K562 (cell line): ENCODE results near the gene ANAPC5. TPM values are rescaled to one million over a fixed set of nuclear protein-coding genes. Genes with fewer than 3 reads are reported as not detected.

Experiments
- CLOCK ChIP-seq: fragments of 250-450 bp; sonication (Bioruptor Pico); IDR thresholded peaks from 2 replicates; pipeline ENCODE4 v1.4.0; 2020; ENCODE audit warnings: mild to moderate bottlenecking, moderate library complexity, borderline replicate concordance
- ESRRA ChIP-seq: fragments of 450-650 bp; IDR thresholded peaks from 2 replicates; pipeline ENCODE4 v1.6.1; 2014; ENCODE audit warnings: low read depth, mild to moderate bottlenecking, moderate library complexity, borderline replicate concordance
- GTF2E2 ChIP-seq: fragments of 200-800 bp; sonication (Bioruptor generic); IDR thresholded peaks from 2 replicates; pipeline ENCODE4 v1.6.1; 2016; ENCODE audit warnings: missing genetic modification characterization, missing compliant biosample characterization
- HES1 ChIP-seq: fragments of 450-650 bp; IDR thresholded peaks from 2 replicates; pipeline ENCODE4 v1.6.1; 2016; ENCODE audit warnings: low read depth, mild to moderate bottlenecking, moderate library complexity
- HINFP ChIP-seq: fragments of 450-650 bp; conservative IDR thresholded peaks from 2 replicates; pipeline ENCODE4 v1.6.1; 2016; ENCODE audit warnings: missing genetic modification characterization, low read depth, mild to moderate bottlenecking, control low read depth, missing compliant biosample characterization
- HMG20B ChIP-seq: fragments of 250-450 bp; sonication (Bioruptor Pico); IDR thresholded peaks from 2 replicates; pipeline ENCODE4 v1.5.0; 2021; ENCODE audit warnings: mild to moderate bottlenecking
- IFI16 ChIP-seq: fragments of 250-450 bp; sonication (Bioruptor Pico); IDR thresholded peaks from 2 replicates; pipeline ENCODE4 v2.1.2; 2022; ENCODE audit warnings: mild to moderate bottlenecking, inconsistent platforms
- IRF9 ChIP-seq: fragments of 450-650 bp; IDR thresholded peaks from 2 replicates; pipeline ENCODE4 v1.6.1; 2016; ENCODE audit warnings: missing biosample characterization, missing genetic modification characterization
- KLF16 ChIP-seq: IDR thresholded peaks from 2 replicates; pipeline ENCODE4 v1.6.1; 2016; ENCODE audit warnings: antibody characterized with exemption
- LCOR ChIP-seq: sonication (generic); formaldehyde crosslinking; IDR thresholded peaks from 2 replicates; pipeline ENCODE4 v1.8.0; 2022; ENCODE audit warnings: mild to moderate bottlenecking, missing genetic modification reagents
- MCM5 ChIP-seq: fragments of 450-650 bp; IDR thresholded peaks from 2 replicates; pipeline ENCODE4 v1.6.1; 2016; ENCODE audit warnings: low read depth
- MTA2 ChIP-seq: fragments of 450-650 bp; IDR thresholded peaks from 2 replicates; pipeline ENCODE4 v1.6.1; 2016; ENCODE audit warnings: low read depth
- NFXL1 ChIP-seq: fragments of 450-650 bp; formaldehyde crosslinking; IDR thresholded peaks from 2 replicates; pipeline ENCODE4 v1.4.0; 2021; ENCODE audit warnings: mild to moderate bottlenecking
- PBX2 ChIP-seq, 2 experiments: IDR thresholded peaks in 1 of 2; conservative IDR thresholded peaks in 1 of 2; 2 replicates each; pipeline ENCODE4 v1.6.1; 2016; ENCODE audit warnings: low read depth in 2 of 2, mild to moderate bottlenecking in 1 of 2, missing compliant biosample characterization in 1 of 2, missing genetic modification characterization in 1 of 2, moderate library complexity in 1 of 2
- ZNF449 ChIP-seq: fragments of 250-450 bp; sonication (Bioruptor Pico); IDR thresholded peaks from 2 replicates; pipeline ENCODE4 v1.8.0; 2022; ENCODE audit warnings: moderate library complexity, mild to moderate bottlenecking, inconsistent platforms
- ZNF77 ChIP-seq: fragments of 250-450 bp; sonication (Bioruptor Pico); IDR thresholded peaks from 2 replicates; pipeline ENCODE4 v1.5.0; 2020
- polyA plus RNA-seq, 8 experiments: library from polyadenylated mRNA; depleted of rRNA in 4 of 8; stranded (reverse) in 5 of 8; unstranded in 3 of 8; fragments of >200 nt; fragmentation: Nextera tagmentation in 2 of 8; fragmentation: Illumina TruSeq in 1 of 8; extraction: Ambion mirVana in 2 of 8; extraction: Trizol in 1 of 8; gene quantifications; 2 replicates each; pipeline versions ENCODE4 v1.2.1 to v1.2.3, GENCODE V29; 2011 to 2014; ENCODE audit warnings: inconsistent platforms in 1 of 8, missing spikeins in 1 of 8
- total RNA-seq, 7 experiments: library from RNA; depleted of rRNA in 6 of 7; stranded (reverse); fragments of >200 nt in 6 of 7; fragmentation: Illumina TruSeq in 2 of 7; extraction: Trizol in 2 of 7; gene quantifications; 2 replicates each; pipeline versions ENCODE4 v1.2.1 to v1.2.3, GENCODE V29; 2011 to 2021; ENCODE audit warnings: low replicate concordance in 1 of 7

Gene ANAPC5
- total and polyA plus RNA-seq, 9 of the 15 experiments (the other 6 are each of a cell fraction or from before 2014, with no cell fraction given), result 136 to 315 (median 197) TPM

GRCh38 chr12:121351820-121352681, at the start of gene ANAPC5 (continued):
- TF ChIP-seq CLOCK (CRISPR knock-in tag) (no peak), IRF9 (tag) (no peak), NFXL1 (CRISPR knock-in tag) (no peak), MTA2 (no peak), ZNF449 (CRISPR knock-in tag) (no peak), IFI16 (no peak), KLF16 (no peak), LCOR (CRISPR knock-in tag) (no peak), HINFP (tag) (no peak), GTF2E2 (tag) (peak; percentile 86), ESRRA (peak; percentile 80; the same call in 1 of the 2 replicates), ZNF77 (CRISPR knock-in tag) (no peak), HES1 (no peak), MCM5 (no peak), HMG20B (CRISPR knock-in tag) (no peak), PBX2 (CRISPR knock-in tag; IDR thresholded peaks at IDR 0.05; ENCODE audit: low read depth) (no peak), PBX2 (tag; conservative IDR thresholded peaks at IDR 0.05; ENCODE audit: low read depth) (no peak)
